Kidney epithelial cell (primary cell): Measurements from ENCODE around the gene RGCC. TPM values are rescaled to one million over a fixed set of nuclear protein-coding genes. Genes with fewer than 3 reads are reported as not detected.

ENCODE experiments used
- DNase-seq: peaks from one replicate; pipeline ENCODE4 v3.0.0-alpha.2; 2010; ENCODE audit warnings: low read depth
- H3K27me3 ChIP-seq: 2 replicates; pipeline ENCODE4 v1.6.0; 2011; ENCODE audit warnings: low read length; ENCODE audit not compliant: control insufficient read depth, insufficient read depth
- H3K36me3 ChIP-seq: 2 replicates; pipeline ENCODE4 v1.5.1; 2011; ENCODE audit warnings: low read length; ENCODE audit not compliant: control insufficient read depth, insufficient read depth
- H3K4me3 ChIP-seq: 2 replicates; pipeline ENCODE4 v1.5.1; 2011; ENCODE audit warnings: low read depth, mild to moderate bottlenecking, control low read depth, low read length
- CTCF ChIP-seq: IDR thresholded peaks from 2 replicates; pipeline ENCODE4 v1.5.1; 2011; ENCODE audit warnings: mild to moderate bottlenecking, moderate library complexity, low read length, control low read depth, inconsistent platforms; ENCODE audit not compliant: insufficient read depth, poor library complexity, severe bottlenecking
- total RNA-seq: library from RNA; depleted of rRNA; stranded (reverse); fragments of >200 nt; gene quantifications from 2 replicates; pipeline ENCODE4 v1.2.3, GENCODE V29; 2015

RGCC gene
- total RNA-seq, 1 donor from 2014 or later, result 0.29 TPM

- Histone ChIP-seq H3K27me3 (no peaks in the 10 kb centered on the region), H3K36me3 (no peaks in the 10 kb centered on the region), H3K4me3 (no peak overlapping the region)
- no peak for TF ChIP-seq CTCF
- no peak for DNase-seq
Observed at GRCh38 chr13:41516760-41517159, 59.4 kb downstream of the RGCC start.

- no peak for TF ChIP-seq CTCF
- Histone ChIP-seq H3K4me3 (no peak overlapping the region), H3K27me3 (no peaks in the 10 kb centered on the region), H3K36me3 (no peaks in the 10 kb centered on the region)
- DNase-seq, result no peak
Observed at GRCh38 chr13:41520016-41520659, 62.8 kb downstream of the RGCC start.

Other genes with a start within 250 kb of the RGCC start
- gene MTRF1, start 194.0 kb upstream of the RGCC start, total RNA-seq, result 8.5 and 11.1 TPM in 2 replicates
- 10.1 and 13.7 TPM in 2 replicates for gene NAA16, start 146.3 kb upstream of the RGCC start, total RNA-seq